Activated naive CD4-positive, alpha-beta T cell treated with anti-CD3 and anti-CD28 coated beads, Interleukin-2, amount 50 U/mL, for 16 hours (primary cell): ENCODE measurements around the gene PDK3.

Experiments used
- DNase-seq: peaks from one replicate; pipeline ENCODE4 v3.0.0-alpha.2; 2020

The PDK3 gene

GRCh38 chrX:24563291-24564010 lies 98.4 kb downstream of the PDK3 start:
- no peak for DNase-seq

GRCh38 chrX:24566240-24566639 lies 101.2 kb downstream of the PDK3 start:
- no peak for DNase-seq

GRCh38 chrX:24567169-24567568 lies 102.1 kb downstream of the PDK3 start:
- DNase-seq, result no peak

- DNase-seq, result no peak
Observed at GRCh38 chrX:24574743-24575142, 109.7 kb downstream of the PDK3 start.

GRCh38 chrX:24575496-24575895 lies 110.4 kb downstream of the PDK3 start:
- no peak for DNase-seq

GRCh38 chrX:24577091-24577490 lies 112.0 kb downstream of the PDK3 start:
- no peak for DNase-seq
